ENCODE results near the gene DECR2. TPM values are rescaled to one million over a fixed set of nuclear protein-coding genes. Genes with fewer than 3 reads are reported as not detected.

DECR2 gene
- total RNA-seq, 2 donors from 2014 or later = 31.8 to 43.5 TPM

GRCh38 chr16:366476-366875 is 35.2 kb upstream of the DECR2 start:
- Histone ChIP-seq H3K9me3 (ENCODE audit: control insufficient read depth, low read length) (no peaks in the 10 kb centered on the region), H3K4me3 (ENCODE audit: low read length) (no peak overlapping the region), H3K36me3 (ENCODE audit: control insufficient read depth, insufficient read depth, low read length) (peaks cover 33% of the 10 kb centered on the region), H3K9ac (ENCODE audit: extremely low read depth, low read length, poor library complexity, severe bottlenecking) (no peak overlapping the region), H3K27me3 (ENCODE audit: control insufficient read depth, insufficient read depth, low read length, poor library complexity, severe bottlenecking) (no peaks in the 10 kb centered on the region), H3K4me1 (ENCODE audit: control insufficient read depth, insufficient read depth, low read length) (no peaks in the 10 kb centered on the region), H3K27ac (ENCODE audit: low read depth, low read length) (no peak overlapping the region)
- Mint-ChIP-seq H3K9me3 (no peaks in the 10 kb centered on the region), H3K27ac (no peak overlapping the region), H3K36me3 (ENCODE audit: low read depth) (peaks cover 11% of the 10 kb centered on the region), H3K4me1 (peaks cover 11% of the 10 kb centered on the region), H3K4me3 (no peak overlapping the region), H3K27me3 (ENCODE audit: insufficient read depth) (no peaks in the 10 kb centered on the region)
- 84 to 91% methylated on average over 4 to 10 of the region's 10 CpGs for WGBS, 2 experiments (ENCODE audit: insufficient coverage in 1 of 2, insufficient read length in 1 of 2)
- DNase-seq = no peak
- no peak for TF ChIP-seq CTCF (conservative IDR thresholded peaks at IDR 0.05)

- Histone ChIP-seq H3K4me3 (ENCODE audit: low read length) (no peak overlapping the region), H3K27ac (ENCODE audit: low read depth, low read length) (no peak overlapping the region), H3K9me3 (ENCODE audit: control insufficient read depth, low read length) (no peaks in the 10 kb centered on the region), H3K4me1 (ENCODE audit: control insufficient read depth, insufficient read depth, low read length) (no peaks in the 10 kb centered on the region), H3K9ac (ENCODE audit: extremely low read depth, low read length, poor library complexity, severe bottlenecking) (no peak overlapping the region), H3K27me3 (ENCODE audit: control insufficient read depth, insufficient read depth, low read length, poor library complexity, severe bottlenecking) (no peaks in the 10 kb centered on the region), H3K36me3 (ENCODE audit: control insufficient read depth, insufficient read depth, low read length) (peaks cover 33% of the 10 kb centered on the region)
- WGBS, 2 experiments (ENCODE audit: insufficient coverage in 1 of 2, insufficient read length in 1 of 2) = 93 to 98% methylated on average over 12 to 18 of the region's 18 CpGs
- DNase-seq = no peak
- peaks cover 11% of the 10 kb centered on the region for H3K4me1 Mint-ChIP-seq
- H3K27me3 Mint-ChIP-seq (ENCODE audit: insufficient read depth) = no peaks in the 10 kb centered on the region
- H3K27ac Mint-ChIP-seq = no peak overlapping the region
- no peaks in the 10 kb centered on the region for H3K9me3 Mint-ChIP-seq
- H3K4me3 Mint-ChIP-seq = no peak overlapping the region
- H3K36me3 Mint-ChIP-seq (ENCODE audit: low read depth) = peaks cover 11% of the 10 kb centered on the region
- no peak for TF ChIP-seq CTCF (conservative IDR thresholded peaks at IDR 0.05)
Measured at GRCh38 chr16:367333-367903, 34.3 kb upstream of the DECR2 start.

GRCh38 chr16:368388-369158 is 33.1 kb upstream of the DECR2 start:
- H3K27ac ChIP-seq (ENCODE audit: low read depth, low read length) = no peak overlapping the region
- Mint-ChIP-seq H3K4me3 (no peak overlapping the region), H3K4me1 (peaks cover 11% of the 10 kb centered on the region), H3K36me3 (ENCODE audit: low read depth) (peaks cover 15% of the 10 kb centered on the region), H3K9me3 (no peaks in the 10 kb centered on the region), H3K27ac (no peak overlapping the region), H3K27me3 (ENCODE audit: insufficient read depth) (no peaks in the 10 kb centered on the region)
- no peak for DNase-seq
- no peaks in the 10 kb centered on the region for H3K27me3 ChIP-seq (ENCODE audit: control insufficient read depth, insufficient read depth, low read length, poor library complexity, severe bottlenecking)
- peaks cover 33% of the 10 kb centered on the region for H3K36me3 ChIP-seq (ENCODE audit: control insufficient read depth, insufficient read depth, low read length)
- no peak overlapping the region for H3K9ac ChIP-seq (ENCODE audit: extremely low read depth, low read length, poor library complexity, severe bottlenecking)
- H3K9me3 ChIP-seq (ENCODE audit: control insufficient read depth, low read length) = no peaks in the 10 kb centered on the region
- WGBS, 2 experiments (ENCODE audit: insufficient coverage in 1 of 2, insufficient read length in 1 of 2) = 94 to 99% methylated on average over 18 to 29 of the region's 29 CpGs
- no peak for TF ChIP-seq CTCF (conservative IDR thresholded peaks at IDR 0.05)
- no peaks in the 10 kb centered on the region for H3K4me1 ChIP-seq (ENCODE audit: control insufficient read depth, insufficient read depth, low read length)
- no peak overlapping the region for H3K4me3 ChIP-seq (ENCODE audit: low read length)

Measured in endodermal cell (in vitro differentiated cells).